Measurements from ENCODE around the gene ZFP36L2.

- TF ChIP-seq CEBPB (IDR thresholded peaks at IDR 0.05; ENCODE audit: borderline replicate concordance in 1 of 2, low read depth in 2 of 2, low read length in 2 of 2) (no peak), CTCF (IDR thresholded peaks at IDR 0.05 in 2 of 3, conservative IDR thresholded peaks at IDR 0.05 in 1 of 3; ENCODE audit: control insufficient read depth in 2 of 3, extremely low read depth in 1 of 3, insufficient read depth in 1 of 3, low read depth in 3 of 3, low read length in 3 of 3) (peak; percentile 49 to 65 (median 65)), USF2 (IDR thresholded peaks at IDR 0.05; ENCODE audit: borderline replicate concordance, low read depth, low read length) (no peak), MXI1 (IDR thresholded peaks at IDR 0.05; ENCODE audit: low read depth, low read length) (0 out of 2 replicates have a peak, but pooled peaks have one; percentile 21), EP300 (IDR thresholded peaks at IDR 0.05; ENCODE audit: borderline replicate concordance in 1 of 2, control insufficient read depth in 1 of 2, low read depth in 2 of 2, low read length in 2 of 2) (no peak)
These were observed 2.3 kb downstream of the ZFP36L2 start for GRCh38 chr2:43224131-43224570.
